VCaP (cell line): ENCODE data around the gene PIMREG.

Experiments
- H3K27ac ChIP-seq: fragments of 450-650 bp; 2 replicates; pipeline ENCODE4 v1.5.1; 2017
- CTCF ChIP-seq: fragments of 450-650 bp; conservative IDR thresholded peaks from 2 replicates; pipeline ENCODE4 v1.5.1; 2017; ENCODE audit warnings: mild to moderate bottlenecking, moderate library complexity

PIMREG gene

GRCh38 chr17:6428207-6428965, 15.9 kb upstream of the PIMREG start:
- no peak for TF ChIP-seq CTCF
- H3K27ac ChIP-seq: no peak overlapping the region

DNA sequence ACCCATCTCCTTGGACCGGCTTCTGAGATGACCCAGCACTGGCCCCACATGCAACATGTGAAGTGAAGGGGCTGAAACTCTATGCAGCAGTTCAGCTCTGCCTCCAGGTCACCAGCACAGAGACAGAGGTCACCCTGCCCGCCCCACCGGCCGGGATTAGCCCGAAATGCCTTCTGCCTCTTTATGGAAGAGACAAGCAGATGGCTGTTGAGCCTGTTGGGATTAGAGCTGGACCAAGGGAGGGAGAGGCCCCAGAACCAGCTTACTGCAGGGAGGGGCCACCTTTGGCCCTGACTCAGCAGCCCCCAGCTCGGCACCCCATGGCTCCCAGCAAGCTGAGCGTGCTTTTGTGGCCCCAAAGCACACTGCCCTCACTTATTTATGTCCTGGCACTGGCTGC, 15.0 kb upstream of the PIMREG start:
- no peak for TF ChIP-seq CTCF
- H3K27ac ChIP-seq: no peak overlapping the region

GRCh38 chr17:6430769-6431168, 13.5 kb upstream of the PIMREG start:
- TF ChIP-seq CTCF: no peak
- H3K27ac ChIP-seq: no peak overlapping the region

DNA sequence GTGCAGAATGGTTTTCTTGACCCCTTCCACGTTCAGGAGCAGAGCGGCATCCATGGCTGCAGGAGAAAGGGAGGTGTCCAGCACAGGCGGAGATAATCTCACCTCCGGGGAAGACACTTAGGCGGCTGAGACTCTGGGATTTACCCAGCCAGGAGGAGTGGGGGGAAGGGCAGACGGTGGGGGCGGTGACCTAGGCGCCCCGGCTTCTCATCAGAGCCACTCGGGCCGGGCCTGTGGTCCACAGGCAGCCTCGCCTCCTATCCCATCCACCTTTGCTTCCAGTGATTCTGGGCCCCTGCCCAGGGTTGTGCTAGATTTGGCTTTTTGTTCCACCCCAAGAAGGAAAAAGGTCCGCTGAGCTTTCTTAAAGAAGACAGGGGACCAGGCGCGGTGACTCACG, 9.2 kb upstream of the PIMREG start, which contains the start of gene AIPL1:
TSS of gene AIPL1 (minus strand) at position 71 of the 400 bp plus-strand sequence. CDS start at position 54, 17 bp downstream.
- no peak within 1 kb of the TSS for H3K27ac ChIP-seq
- TF ChIP-seq CTCF: no peak

- peak; percentile 73 for TF ChIP-seq CTCF
- no peak overlapping the region for H3K27ac ChIP-seq
Observed at GRCh38 chr17:6435968-6436367, 8.3 kb upstream of the PIMREG start.

DNA sequence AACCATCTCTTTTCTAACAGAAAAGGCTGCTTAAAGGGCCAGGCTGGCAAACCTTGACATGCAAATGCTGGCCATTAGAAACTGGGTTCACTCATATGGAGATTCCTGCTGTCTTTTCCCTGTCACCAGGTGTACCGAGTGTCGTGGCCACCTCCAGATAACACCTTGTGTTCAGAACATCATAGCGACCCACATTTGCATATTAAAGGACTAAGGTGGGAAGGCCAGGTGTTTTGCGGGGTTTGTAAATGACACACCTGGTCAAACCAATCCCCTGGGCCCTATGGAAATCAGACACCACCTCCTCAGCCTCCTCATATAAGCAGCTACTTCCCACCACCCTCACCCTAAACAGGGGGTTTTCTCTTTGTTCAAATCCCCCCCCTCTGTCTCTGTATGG, 6.8 kb upstream of the PIMREG start:
- no peak for TF ChIP-seq CTCF
- no peak overlapping the region for H3K27ac ChIP-seq

GRCh38 chr17:6437956-6438355, 6.3 kb upstream of the PIMREG start:
- no peak overlapping the region for H3K27ac ChIP-seq
- TF ChIP-seq CTCF: no peak
